H9 (cell line): ENCODE data around the gene PRAME. TPM values are rescaled to one million over a fixed set of nuclear protein-coding genes. Genes with fewer than 3 reads are reported as not detected.

ENCODE experiments used
- DNase-seq: peaks from one replicate; pipeline ENCODE4 v3.0.0-alpha.2; 2017
- H2AFZ ChIP-seq: one replicate; pipeline ENCODE4 v1.6.1; 2013; ENCODE audit warnings: mild to moderate bottlenecking, low read length, control low read depth, moderate library complexity
- H2AK5ac ChIP-seq: 2 replicates; pipeline ENCODE4 v1.6.1; 2013; ENCODE audit warnings: low read length, control low read depth, mixed read lengths; ENCODE audit not compliant: insufficient read length
- H2BK120ac ChIP-seq: one replicate; pipeline ENCODE4 v1.6.1; 2013; ENCODE audit warnings: low read depth, mild to moderate bottlenecking, low read length, control low read depth, inconsistent platforms; ENCODE audit not compliant: poor library complexity, severe bottlenecking
- H2BK12ac ChIP-seq: 2 replicates; pipeline ENCODE4 v1.6.1; 2013; ENCODE audit warnings: low read length, control low read depth, mixed read lengths, low read depth; ENCODE audit not compliant: insufficient read length
- H2BK15ac ChIP-seq: 2 replicates; pipeline ENCODE4 v1.6.1; 2013; ENCODE audit warnings: low read depth, low read length, control low read depth
- H2BK20ac ChIP-seq: one replicate; pipeline ENCODE4 v1.6.1; 2013; ENCODE audit warnings: low read depth, mild to moderate bottlenecking, low read length, control low read depth, inconsistent platforms; ENCODE audit not compliant: poor library complexity, severe bottlenecking
- H2BK5ac ChIP-seq: 2 replicates; pipeline ENCODE4 v1.6.1; 2013; ENCODE audit warnings: low read length, control low read depth, mixed read lengths; ENCODE audit not compliant: insufficient read length
- H3K14ac ChIP-seq: 2 replicates; pipeline ENCODE4 v1.6.1; 2013; ENCODE audit warnings: low read length, control low read depth; ENCODE audit not compliant: insufficient read depth
- H3K18ac ChIP-seq: 2 replicates; pipeline ENCODE4 v1.6.1; 2013; ENCODE audit warnings: low read depth, mild to moderate bottlenecking, mixed read lengths, low read length, control low read depth; ENCODE audit not compliant: insufficient read length
- H3K23ac ChIP-seq: 2 replicates; pipeline ENCODE4 v1.6.1; 2013; ENCODE audit warnings: low read length, control low read depth, mixed read lengths, low read depth; ENCODE audit not compliant: insufficient read length
- H3K23me2 ChIP-seq: 2 replicates; pipeline ENCODE4 v1.6.1; 2013; ENCODE audit warnings: low read depth, mild to moderate bottlenecking, mixed read lengths, low read length, control low read depth; ENCODE audit not compliant: insufficient read length, poor library complexity, severe bottlenecking
- H3K27ac ChIP-seq: 2 replicates; pipeline ENCODE4 v1.5.1; 2013; ENCODE audit warnings: low read length, control low read depth, mixed read lengths, low read depth; ENCODE audit not compliant: insufficient read length
- H3K27me3 ChIP-seq: 2 replicates; pipeline ENCODE4 v1.6.1; 2013; ENCODE audit warnings: low read length, control low read depth, inconsistent platforms; ENCODE audit not compliant: insufficient read depth
- H3K4ac ChIP-seq: 2 replicates; pipeline ENCODE4 v1.6.1; 2013; ENCODE audit warnings: low read depth, mild to moderate bottlenecking, control low read depth, inconsistent platforms, low read length, moderate library complexity
- H3K4me1 ChIP-seq: 2 replicates; pipeline ENCODE4 v1.6.1; 2013; ENCODE audit warnings: low read length, control low read depth, inconsistent platforms; ENCODE audit not compliant: insufficient read depth
- H3K4me2 ChIP-seq: 2 replicates; pipeline ENCODE4 v1.6.1; 2013; ENCODE audit warnings: low read length, control low read depth, mixed read lengths; ENCODE audit not compliant: insufficient read length, insufficient read depth
- H3K56ac ChIP-seq: 2 replicates; pipeline ENCODE4 v1.6.1; 2013; ENCODE audit warnings: low read depth, mild to moderate bottlenecking, mixed read lengths, low read length, control low read depth; ENCODE audit not compliant: insufficient read length
- H3K79me1 ChIP-seq: 2 replicates; pipeline ENCODE4 v1.6.1; 2013; ENCODE audit warnings: low read depth, mild to moderate bottlenecking, moderate library complexity, low read length, control low read depth, inconsistent platforms; ENCODE audit not compliant: insufficient read depth, poor library complexity, severe bottlenecking
- H3K79me2 ChIP-seq: 2 replicates; pipeline ENCODE4 v1.6.1; 2013; ENCODE audit warnings: low read length, control low read depth, inconsistent platforms; ENCODE audit not compliant: insufficient read depth
- H3K9ac ChIP-seq: 2 replicates; pipeline ENCODE4 v1.6.1; 2013; ENCODE audit warnings: low read length, control low read depth, mixed read lengths; ENCODE audit not compliant: insufficient read length; ENCODE audit errors: extremely low read depth
- H3K9me3 ChIP-seq: one replicate; pipeline ENCODE4 v1.6.1; 2013; ENCODE audit warnings: low read depth, low read length, inconsistent platforms; ENCODE audit not compliant: control insufficient read depth
- H3T11ph ChIP-seq: one replicate; pipeline ENCODE4 v1.6.1; 2013; ENCODE audit warnings: mild to moderate bottlenecking, low read length, control low read depth, inconsistent platforms
- H4K20me1 ChIP-seq: one replicate; pipeline ENCODE4 v1.6.1; 2013; ENCODE audit not compliant: control insufficient read depth, insufficient read length, insufficient read depth
- H4K5ac ChIP-seq: 2 replicates; pipeline ENCODE4 v1.6.1; 2013; ENCODE audit warnings: low read depth, mild to moderate bottlenecking, mixed read lengths, low read length, control low read depth; ENCODE audit not compliant: insufficient read length
- H4K8ac ChIP-seq: replicated peaks from 2 replicates; pipeline ENCODE4 v1.6.1; 2013; ENCODE audit warnings: low read length, control low read depth, mixed read lengths, low read depth; ENCODE audit not compliant: insufficient read length
- H4K91ac ChIP-seq: 2 replicates; pipeline ENCODE4 v1.6.1; 2013; ENCODE audit warnings: low read depth, mild to moderate bottlenecking, moderate library complexity, mixed read lengths, low read length, control low read depth; ENCODE audit not compliant: insufficient read length
- H3K27ac Mint-ChIP-seq, 3 experiments: 2 replicates in 2 of 3; 3 replicates in 1 of 3; pipeline ENCODE4 v1.8.0; 2020 to 2021; ENCODE audit warnings: mixed read lengths in 3 of 3, mild to moderate bottlenecking in 1 of 3, moderate library complexity in 1 of 3
- H3K27me3 Mint-ChIP-seq: 2 replicates; pipeline ENCODE4 v1.8.0; 2021; ENCODE audit warnings: low read depth, mild to moderate bottlenecking, moderate library complexity, mixed read lengths
- H3K36me3 Mint-ChIP-seq, 3 experiments: 2 replicates in 2 of 3; 3 replicates in 1 of 3; pipeline ENCODE4 v1.8.0; 2020 to 2021; ENCODE audit warnings: low read depth in 3 of 3, mixed read lengths in 3 of 3; ENCODE audit not compliant: insufficient read depth in 1 of 3
- H3K4me1 Mint-ChIP-seq, 2 experiments: 2 replicates each; pipeline ENCODE4 v1.8.0; 2020; ENCODE audit warnings: mixed read lengths in 2 of 2
- H3K4me3 Mint-ChIP-seq, 2 experiments: 2 replicates in 1 of 2; 3 replicates in 1 of 2; pipeline ENCODE4 v1.8.0; 2020 to 2021; ENCODE audit warnings: mild to moderate bottlenecking in 2 of 2, mixed read lengths in 2 of 2, moderate library complexity in 1 of 2
- H3K9me3 Mint-ChIP-seq, 2 experiments: 2 replicates in 1 of 2; 3 replicates in 1 of 2; pipeline ENCODE4 v1.8.0; 2020; ENCODE audit warnings: mild to moderate bottlenecking in 2 of 2, mixed read lengths in 2 of 2, moderate library complexity in 1 of 2
- CTCF ChIP-seq: fragments of 200-600 bp; sonication (generic); conservative IDR thresholded peaks from 3 replicates; pipeline ENCODE4 v1.8.0; 2021; ENCODE audit warnings: antibody characterized with exemption, mild to moderate bottlenecking
- WGBS: extraction: QIAGEN DNeasy Blood & Tissue Kit; methylation state at CpG from one replicate; pipeline ENCODE4 v1.1.7; 2013; ENCODE audit warnings: missing lambda C conversion rate, low lambda C conversion rate, mixed read lengths; ENCODE audit not compliant: insufficient read length; ENCODE audit errors: extremely low coverage; 5-methylcytosine and 5-hydroxymethylcytosine counted together
- total RNA-seq: library from RNA; stranded (reverse); gene quantifications from 2 replicates; pipeline ENCODE4 v1.2.1, GENCODE V29; 2021

The PRAME gene
- total RNA-seq, 1 experiment from 2014 or later, result 0.31 TPM

- Histone ChIP-seq H3K23ac (no peak overlapping the region), H3K23me2 (no peaks in the 10 kb centered on the region), H3K18ac (no peak overlapping the region), H2BK12ac (no peak overlapping the region), H2AFZ (no peak overlapping the region), H3K79me1 (no peaks in the 10 kb centered on the region), H3K4me1 (no peaks in the 10 kb centered on the region), H2BK15ac (no peak overlapping the region), H3K56ac (no peak overlapping the region), H3K9me3 (no peaks in the 10 kb centered on the region), H3K4me2 (no peak overlapping the region), H4K8ac (no peak overlapping the region), H2BK120ac (no peak overlapping the region), H3K9ac (no peak overlapping the region), H4K91ac (no peak overlapping the region), H3K14ac (no peak overlapping the region), H3K79me2 (no peaks in the 10 kb centered on the region), H3T11ph (no peak overlapping the region), H4K20me1 (no peaks in the 10 kb centered on the region), H2AK5ac (no peak overlapping the region), H3K27me3 (no peaks in the 10 kb centered on the region), H4K5ac (no peak overlapping the region), H2BK20ac (no peak overlapping the region), H3K27ac (no peak overlapping the region), H3K4ac (no peak overlapping the region), H2BK5ac (no peak overlapping the region)
- Mint-ChIP-seq H3K9me3 (no peaks in the 10 kb centered on the region), H3K36me3 (peaks cover 5 to 37% (median 32%) of the 10 kb centered on the region in 3 experiments; a peak in 6 of 7 replicates), H3K4me3 (no peak overlapping the region; a peak in 1 of 5 replicates), H3K27me3 (peaks cover 26% of the 10 kb centered on the region), H3K4me1 (no peaks in the 10 kb centered on the region), H3K27ac (no peak overlapping the region)
- no CpG with 5 or more reads among the region's 2 CpGs for WGBS
- DNase-seq, result no peak
- TF ChIP-seq CTCF, result no peak
Measured at GRCh38 chr22:22498267-22498666, 60.8 kb downstream of the PRAME start.

Other genes starting within 250 kb of the PRAME start
- gene ZNF280B, start 50.5 kb downstream of the PRAME start, total RNA-seq, result 8.2 and 9.2 TPM in 2 replicates
- gene ZNF280A, start 39.0 kb downstream of the PRAME start, total RNA-seq, result 0.13 and 0.15 TPM in 2 replicates
- gene GGTLC2, start 85.3 kb upstream of the PRAME start, total RNA-seq, result not detected in 2 replicates